ENCODE measurements around the gene SAMD10.
"Not testable (repeated sequence)": the region's sequence is repeated elsewhere in the genome, so short reads cannot be mapped to it uniquely, and the experiment has no call there.

SAMD10 gene

GRCh38 chr20:63979557-63980316, at the start of gene SAMD10:
Gene SAMD10 (minus strand): TSS chr20:63979642. CDS start chr20:63979467, 175 bp downstream.
- DNase-seq (ENCODE audit: low read depth in 2 of 2), result peak; percentile 74 to 78

- DNase-seq (ENCODE audit: low read depth in 2 of 2), result no peak
Observed at GRCh38 chr20:64027981-64028685, 48.7 kb upstream of the SAMD10 start.

- DNase-seq (ENCODE audit: low read depth in 2 of 2), result no peak
Observed at GRCh38 chr20:64025826-64026412, 46.5 kb upstream of the SAMD10 start.

- no peak for DNase-seq (ENCODE audit: low read depth in 2 of 2)
Observed at GRCh38 chr20:64025101-64025825, 45.8 kb upstream of the SAMD10 start.

GRCh38 chr20:64024141-64024990, 44.9 kb upstream of the SAMD10 start:
- no peak for DNase-seq (ENCODE audit: low read depth in 2 of 2)

- DNase-seq (ENCODE audit: low read depth in 2 of 2), result no peak
Observed at GRCh38 chr20:64023361-64024140, 44.1 kb upstream of the SAMD10 start.

- no peak for DNase-seq (ENCODE audit: low read depth in 2 of 2)
Observed at GRCh38 chr20:64022671-64023360, 43.4 kb upstream of the SAMD10 start.

- DNase-seq (ENCODE audit: low read depth in 2 of 2), result no peak
Observed at GRCh38 chr20:64021124-64021975, 41.9 kb upstream of the SAMD10 start.

- no peak for DNase-seq (ENCODE audit: low read depth in 2 of 2)
Observed at GRCh38 chr20:64015635-64016034, 36.2 kb upstream of the SAMD10 start.

- not testable (repeated sequence) for DNase-seq (ENCODE audit: low read depth in 2 of 2)
Observed at GRCh38 chr20:64012385-64013154, 33.1 kb upstream of the SAMD10 start.

- DNase-seq (ENCODE audit: low read depth in 2 of 2), result no peak
Observed at GRCh38 chr20:64011366-64011779, 31.9 kb upstream of the SAMD10 start.

- no peak for DNase-seq (ENCODE audit: low read depth in 2 of 2)
Observed at GRCh38 chr20:64010711-64011237, 31.3 kb upstream of the SAMD10 start.

GRCh38 chr20:64009811-64010387, 30.5 kb upstream of the SAMD10 start:
- DNase-seq (ENCODE audit: low read depth in 2 of 2), result no peak

GRCh38 chr20:64006902-64007301, 27.5 kb upstream of the SAMD10 start:
- DNase-seq (ENCODE audit: low read depth in 2 of 2), result no peak

- DNase-seq (ENCODE audit: low read depth in 2 of 2), result no peak
Observed at GRCh38 chr20:64006490-64006889, 27.0 kb upstream of the SAMD10 start.

GRCh38 chr20:64005394-64005793, 26.0 kb upstream of the SAMD10 start:
- DNase-seq (ENCODE audit: low read depth in 2 of 2), result no peak

GRCh38 chr20:64003960-64004725, 24.7 kb upstream of the SAMD10 start:
- DNase-seq (ENCODE audit: low read depth in 2 of 2), result no peak
